ENCODE measurements around the gene ZMAT2.
"Not testable (repeated sequence)": the region's sequence is repeated elsewhere in the genome, so short reads cannot be mapped to it uniquely, and the experiment has no call there.

Gene ZMAT2, protein sequence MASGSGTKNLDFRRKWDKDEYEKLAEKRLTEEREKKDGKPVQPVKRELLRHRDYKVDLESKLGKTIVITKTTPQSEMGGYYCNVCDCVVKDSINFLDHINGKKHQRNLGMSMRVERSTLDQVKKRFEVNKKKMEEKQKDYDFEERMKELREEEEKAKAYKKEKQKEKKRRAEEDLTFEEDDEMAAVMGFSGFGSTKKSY

DNA sequence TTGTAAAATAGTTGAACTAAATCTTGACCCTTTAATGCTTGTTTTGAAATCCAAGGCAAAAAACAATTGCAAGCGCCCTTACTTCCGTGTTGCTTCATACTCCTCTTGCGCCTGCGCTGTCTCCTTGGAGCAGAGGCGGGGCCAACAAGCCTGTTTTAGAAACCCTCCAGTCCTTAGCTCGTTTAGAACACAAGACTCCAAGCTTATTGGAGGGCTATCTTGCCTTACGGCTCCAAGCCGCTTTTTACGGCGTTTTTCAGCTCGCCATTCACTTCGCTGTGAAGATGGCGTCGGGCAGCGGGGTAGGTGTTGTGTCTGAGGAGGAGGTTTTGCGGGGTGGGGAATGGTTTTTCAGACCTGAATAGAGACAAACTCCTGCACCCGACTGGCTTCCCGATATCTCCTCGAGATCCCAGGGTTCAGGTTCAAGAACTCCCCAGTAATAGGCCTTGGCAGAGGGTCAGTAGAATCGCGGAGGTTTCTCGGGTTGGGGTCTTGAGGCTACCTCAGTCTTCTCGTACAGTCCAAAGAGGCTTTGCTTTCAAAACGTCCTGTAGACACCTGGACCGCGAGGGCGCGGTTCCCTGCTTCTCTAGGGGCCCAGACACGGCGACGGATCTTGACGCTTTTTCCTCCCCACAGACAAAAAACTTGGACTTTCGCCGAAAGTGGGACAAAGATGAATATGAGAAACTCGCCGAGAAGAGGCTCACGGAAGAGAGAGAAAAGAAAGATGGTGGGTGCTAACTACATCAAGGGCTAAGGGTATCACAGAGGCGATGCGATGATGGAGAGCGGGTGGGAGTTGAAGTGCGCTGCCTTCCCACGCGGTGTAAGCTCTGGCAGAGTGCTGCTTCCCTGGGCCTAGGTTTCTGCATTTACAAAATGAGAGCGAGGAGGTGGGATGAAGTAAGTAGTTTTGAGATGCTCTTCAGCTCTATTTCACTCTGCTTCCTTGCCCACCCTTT is at the start of gene ZMAT2:
Gene ZMAT2, plus strand, starts transcription at position 271 of the 968 bp plus-strand sequence. Its CDS starts 14 bp downstream, at position 285.
- DNase-seq (ENCODE audit: low read depth) = peak; percentile 99
- peak within 1 kb of the TSS; percentile 77 for H3K4me3 ChIP-seq (ENCODE audit: low read depth, low read length)
- TF ChIP-seq, protein P1, sequence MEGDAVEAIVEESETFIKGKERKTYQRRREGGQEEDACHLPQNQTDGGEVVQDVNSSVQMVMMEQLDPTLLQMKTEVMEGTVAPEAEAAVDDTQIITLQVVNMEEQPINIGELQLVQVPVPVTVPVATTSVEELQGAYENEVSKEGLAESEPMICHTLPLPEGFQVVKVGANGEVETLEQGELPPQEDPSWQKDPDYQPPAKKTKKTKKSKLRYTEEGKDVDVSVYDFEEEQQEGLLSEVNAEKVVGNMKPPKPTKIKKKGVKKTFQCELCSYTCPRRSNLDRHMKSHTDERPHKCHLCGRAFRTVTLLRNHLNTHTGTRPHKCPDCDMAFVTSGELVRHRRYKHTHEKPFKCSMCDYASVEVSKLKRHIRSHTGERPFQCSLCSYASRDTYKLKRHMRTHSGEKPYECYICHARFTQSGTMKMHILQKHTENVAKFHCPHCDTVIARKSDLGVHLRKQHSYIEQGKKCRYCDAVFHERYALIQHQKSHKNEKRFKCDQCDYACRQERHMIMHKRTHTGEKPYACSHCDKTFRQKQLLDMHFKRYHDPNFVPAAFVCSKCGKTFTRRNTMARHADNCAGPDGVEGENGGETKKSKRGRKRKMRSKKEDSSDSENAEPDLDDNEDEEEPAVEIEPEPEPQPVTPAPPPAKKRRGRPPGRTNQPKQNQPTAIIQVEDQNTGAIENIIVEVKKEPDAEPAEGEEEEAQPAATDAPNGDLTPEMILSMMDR (conservative IDR thresholded peaks at IDR 0.05; ENCODE audit: low read depth, low read length) = no peak

DNA sequence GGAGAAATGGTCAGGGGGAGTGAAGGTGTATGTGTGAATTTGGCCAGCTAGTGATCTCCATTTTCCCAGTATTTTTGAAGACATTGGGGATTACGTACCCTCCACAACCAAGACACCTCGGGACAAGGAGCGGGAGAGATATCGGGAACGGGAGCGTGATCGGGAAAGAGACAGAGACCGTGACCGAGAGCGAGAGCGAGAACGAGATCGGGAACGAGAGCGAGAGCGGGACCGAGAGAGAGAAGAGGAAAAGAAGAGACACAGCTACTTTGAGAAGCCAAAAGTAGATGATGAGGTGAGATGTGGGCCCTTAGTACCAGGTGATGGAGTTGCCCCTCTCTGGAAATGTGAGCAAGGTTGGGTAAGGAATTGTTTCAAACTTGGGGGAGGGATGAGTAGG is 41.4 kb upstream of the ZMAT2 start:
- TF ChIP-seq, protein P1 (conservative IDR thresholded peaks at IDR 0.05; ENCODE audit: low read depth, low read length) = no peak
- no peak for DNase-seq (ENCODE audit: low read depth)
- H3K4me3 ChIP-seq (ENCODE audit: low read depth, low read length) = no peak overlapping the region

DNA sequence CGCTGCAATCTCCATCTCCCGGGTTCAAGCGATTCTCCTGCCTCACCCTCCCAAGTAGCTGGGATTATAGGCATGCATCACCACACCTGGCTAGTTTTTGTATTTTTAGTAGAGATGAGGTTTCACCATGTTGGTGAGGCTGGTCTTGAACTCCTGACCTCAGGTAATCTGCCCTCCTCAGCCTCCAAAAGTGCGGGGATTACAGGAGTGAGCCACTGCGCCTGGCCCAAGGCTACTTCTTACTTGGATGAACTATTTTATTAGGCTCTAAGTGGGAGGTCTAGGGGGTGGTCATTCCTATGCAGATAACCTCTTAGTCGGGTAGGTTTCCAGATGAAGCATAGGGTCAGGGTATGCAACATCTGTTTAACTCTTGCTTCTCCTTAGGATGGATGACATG is 39.9 kb upstream of the ZMAT2 start:
- DNase-seq (ENCODE audit: low read depth); H3K4me3 ChIP-seq (ENCODE audit: low read depth, low read length): not testable (repeated sequence)

DNA sequence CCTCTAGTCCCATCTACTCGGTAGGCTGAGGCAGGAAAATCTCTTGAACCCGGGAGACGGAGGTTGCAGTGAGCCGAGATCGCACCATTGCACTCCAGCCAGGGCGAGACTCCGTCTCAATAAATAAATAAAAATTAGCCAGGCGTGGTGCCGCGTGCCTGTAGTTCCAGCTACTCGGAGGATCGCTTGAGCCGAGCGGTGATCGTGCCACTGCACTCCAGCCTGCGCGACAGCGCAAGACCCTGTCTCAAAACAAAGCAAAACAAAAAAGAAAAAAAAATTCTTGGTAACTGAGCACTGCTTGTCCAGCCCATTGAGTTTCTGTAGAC is 36.3 kb upstream of the ZMAT2 start:
- TF ChIP-seq, protein P1 (conservative IDR thresholded peaks at IDR 0.05; ENCODE audit: low read depth, low read length) = no peak
- no peak for DNase-seq (ENCODE audit: low read depth)
- peak overlapping the region; percentile 96 for H3K4me3 ChIP-seq (ENCODE audit: low read depth, low read length)

DNA sequence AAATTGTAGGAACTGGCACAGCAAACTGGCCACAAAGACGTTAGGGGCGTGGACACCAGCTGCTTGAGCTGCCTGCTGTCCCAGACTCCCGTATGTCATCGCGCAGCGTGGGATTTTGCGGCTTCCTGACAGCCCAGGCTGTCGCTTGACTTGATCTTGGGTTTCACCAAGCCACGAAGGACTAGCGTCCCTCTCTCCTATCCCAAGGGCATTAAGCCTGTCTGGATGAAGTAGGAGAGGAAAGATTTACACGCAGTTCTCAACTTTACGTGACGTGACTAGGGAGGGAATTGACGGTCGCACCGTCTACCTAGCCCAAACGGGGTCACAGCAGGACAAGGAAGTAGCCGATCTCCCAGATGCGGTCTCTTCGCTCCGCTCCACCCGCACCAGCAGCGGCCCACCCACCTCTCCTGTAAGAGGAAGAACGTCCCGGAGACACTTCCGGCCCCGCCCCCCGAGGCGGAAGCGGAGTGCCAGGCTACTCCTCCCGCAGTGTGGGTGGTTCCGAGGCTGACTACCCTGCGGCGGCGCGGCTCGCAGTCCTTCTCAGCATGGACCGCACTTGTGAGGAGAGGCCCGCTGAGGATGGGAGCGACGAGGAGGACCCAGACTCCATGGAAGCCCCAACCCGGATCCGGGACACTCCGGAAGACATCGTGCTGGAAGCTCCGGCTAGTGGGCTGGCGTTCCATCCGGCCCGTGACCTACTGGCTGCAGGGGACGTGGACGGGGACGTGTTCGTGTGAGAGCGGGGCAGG is 35.7 kb upstream of the ZMAT2 start, which contains the start of gene WDR55:
Gene WDR55, plus strand, starts transcription at position 546 of the 761 bp plus-strand sequence. Its CDS starts 9 bp downstream, at position 555.
- peak within 1 kb of the TSS; percentile 96 for H3K4me3 ChIP-seq (ENCODE audit: low read depth, low read length)
- TF ChIP-seq, protein P1 (conservative IDR thresholded peaks at IDR 0.05; ENCODE audit: low read depth, low read length) = no peak
- DNase-seq (ENCODE audit: low read depth) = peak; percentile 88

DNA sequence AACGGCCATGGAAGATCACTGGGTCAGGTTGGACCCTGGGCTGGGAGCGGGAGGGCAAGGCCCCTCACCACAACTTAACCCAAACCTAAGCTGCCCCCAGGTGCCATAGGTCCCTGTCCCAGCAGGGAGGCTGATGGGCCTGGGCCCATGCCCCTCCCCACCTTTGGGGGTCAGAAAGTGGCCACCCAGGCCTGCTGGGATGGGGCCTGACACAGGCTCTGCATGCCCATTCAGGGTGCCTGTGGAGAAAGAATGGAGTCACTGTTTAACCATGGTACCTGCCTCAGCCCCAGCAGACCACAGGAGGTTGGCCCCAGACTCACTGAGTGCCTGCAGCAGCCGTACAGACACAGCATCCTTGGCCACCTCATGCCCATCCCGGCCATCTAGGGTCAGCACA is 29.2 kb upstream of the ZMAT2 start:
- DNase-seq (ENCODE audit: low read depth); H3K4me3 ChIP-seq (ENCODE audit: low read depth, low read length): not testable (repeated sequence)

DNA sequence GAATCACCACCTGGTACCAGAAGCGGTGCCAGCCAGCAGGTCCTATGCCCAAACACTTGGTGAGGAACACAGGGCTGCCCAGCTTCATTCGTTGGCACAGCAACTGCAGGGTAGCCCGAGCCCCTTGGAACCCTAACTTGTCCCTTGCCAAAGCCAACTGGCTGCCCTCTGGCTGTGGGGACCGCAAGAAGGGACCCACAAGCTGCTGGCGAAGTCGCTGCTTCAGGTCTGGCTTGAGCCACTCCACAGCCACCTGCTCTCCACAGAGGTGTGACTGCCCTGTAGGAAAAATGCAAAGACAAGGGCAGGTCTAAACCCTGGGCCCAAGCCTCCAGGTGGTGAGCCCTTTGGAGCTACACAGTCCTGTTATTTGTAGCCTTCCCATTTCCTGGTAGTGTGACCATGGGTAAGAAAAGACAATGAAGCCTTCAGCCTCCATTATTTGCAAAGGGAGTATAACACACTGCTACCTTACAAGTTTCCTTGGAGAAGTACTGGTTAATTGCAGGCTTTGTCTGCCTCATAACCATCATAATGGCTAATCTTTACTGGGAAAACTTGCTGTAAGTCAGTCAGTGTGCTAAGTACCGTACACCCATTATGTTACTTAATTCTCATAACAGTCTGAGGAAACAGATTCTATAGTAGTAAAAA is 28.6 kb upstream of the ZMAT2 start:
- H3K4me3 ChIP-seq (ENCODE audit: low read depth, low read length) = no peak overlapping the region
- DNase-seq (ENCODE audit: low read depth) = no peak
- TF ChIP-seq, protein P1 (conservative IDR thresholded peaks at IDR 0.05; ENCODE audit: low read depth, low read length) = no peak

Measured in choroid plexus epithelial cell (primary cell).